CD14-positive monocyte (primary cell): ENCODE results near the gene SNX19. TPM values are rescaled to one million over a fixed set of nuclear protein-coding genes. Genes with fewer than 3 reads are reported as not detected.

Experiments used
- DNase-seq, 3 donors: peaks; one replicate each; pipeline ENCODE4 v3.0.0-alpha.2; 2011 to 2022
- H2AFZ ChIP-seq: 2 replicates; pipeline ENCODE4 v1.6.0; 2012; ENCODE audit warnings: mild to moderate bottlenecking, low read depth, low read length, inconsistent platforms; ENCODE audit not compliant: insufficient read depth, poor library complexity, severe bottlenecking
- H3K27ac ChIP-seq, 2 donors: 1 replicate in 1 of 2; 2 replicates in 1 of 2; pipeline ENCODE4 v1.5.1; 2012 to 2013; ENCODE audit warnings: low read length in 2 of 2, control low read depth in 1 of 2, inconsistent platforms in 1 of 2, low read depth in 1 of 2, mild to moderate bottlenecking in 1 of 2
- H3K27me3 ChIP-seq, 2 donors: one replicate each; pipeline versions ENCODE4 v1.6.0 to v1.6.1; 2011 to 2013; ENCODE audit warnings: low read length in 2 of 2; ENCODE audit not compliant: control insufficient read depth in 2 of 2, insufficient read depth in 2 of 2
- H3K36me3 ChIP-seq, 2 donors: replicated peaks in 1 of 2; 1 replicate in 1 of 2; 2 replicates in 1 of 2; pipeline versions ENCODE4 v1.5.1 to v1.6.1; 2012 to 2013; ENCODE audit warnings: low read length in 2 of 2, control low read depth in 1 of 2, inconsistent platforms in 1 of 2, mild to moderate bottlenecking in 1 of 2; ENCODE audit not compliant: insufficient read depth in 2 of 2, control insufficient read depth in 1 of 2
- H3K4me1 ChIP-seq, 2 donors: 1 replicate in 1 of 2; 2 replicates in 1 of 2; pipeline versions ENCODE4 v1.5.1 to v1.6.1; 2012 to 2013; ENCODE audit warnings: low read length in 2 of 2, control low read depth in 1 of 2, inconsistent platforms in 1 of 2, mild to moderate bottlenecking in 1 of 2, moderate library complexity in 1 of 2; ENCODE audit not compliant: insufficient read depth in 2 of 2, control insufficient read depth in 1 of 2
- H3K4me2 ChIP-seq: replicated peaks from 2 replicates; pipeline ENCODE3; 2012; ENCODE audit warnings: low read length, moderate library complexity, mild to moderate bottlenecking; ENCODE audit not compliant: poor library complexity, severe bottlenecking; ENCODE audit errors: extremely low read depth
- H3K4me3 ChIP-seq, 3 experiments: fragments of 200-600 bp in 1 of 3; sonication (generic) in 1 of 3; replicated peaks in 1 of 3; 1 replicate in 2 of 3; 2 replicates in 1 of 3; pipeline ENCODE4 v1.5.1; 2011 to 2013; ENCODE audit warnings: low read length in 3 of 3, mild to moderate bottlenecking in 3 of 3, control low read depth in 2 of 3, low read depth in 2 of 3, inconsistent platforms in 1 of 3, moderate library complexity in 1 of 3
- H3K79me2 ChIP-seq: 2 replicates; pipeline ENCODE4 v1.6.0; 2012; ENCODE audit warnings: mild to moderate bottlenecking, control low read depth, inconsistent platforms, low read length, moderate library complexity; ENCODE audit not compliant: insufficient read depth
- H3K9ac ChIP-seq: 2 replicates; pipeline ENCODE4 v1.6.0; 2017; ENCODE audit warnings: low read length, mild to moderate bottlenecking; ENCODE audit not compliant: insufficient read depth, poor library complexity, severe bottlenecking
- H3K9me3 ChIP-seq, 2 donors: replicated peaks in 1 of 2; 1 replicate in 1 of 2; 2 replicates in 1 of 2; pipeline versions ENCODE4 v1.5.1 to v1.6.1; 2012 to 2013; ENCODE audit warnings: low read length in 2 of 2, control low read depth in 1 of 2; ENCODE audit not compliant: control insufficient read depth in 1 of 2, insufficient read depth in 1 of 2
- H4K20me1 ChIP-seq: 2 replicates; pipeline ENCODE4 v1.6.0; 2012; ENCODE audit warnings: mild to moderate bottlenecking, low read length, control low read depth, moderate library complexity; ENCODE audit not compliant: insufficient read depth
- H3K27ac Mint-ChIP-seq, 7 donors: one replicate each; pipeline ENCODE4 v1.8.0; 2020; ENCODE audit warnings: mild to moderate bottlenecking in 7 of 7, mixed read lengths in 7 of 7, moderate library complexity in 6 of 7, inconsistent platforms in 2 of 7
- H3K27me3 Mint-ChIP-seq, 3 donors: one replicate each; pipeline ENCODE4 v1.8.0; 2021 to 2022; ENCODE audit warnings: low read depth in 3 of 3, mild to moderate bottlenecking in 3 of 3, mixed read lengths in 3 of 3, moderate library complexity in 3 of 3, inconsistent platforms in 1 of 3
- H3K36me3 Mint-ChIP-seq, 2 donors: one replicate each; pipeline ENCODE4 v1.8.0; 2020; ENCODE audit warnings: mixed read lengths in 2 of 2, inconsistent platforms in 1 of 2, mild to moderate bottlenecking in 1 of 2
- H3K4me1 Mint-ChIP-seq: one replicate; pipeline ENCODE4 v1.8.0; 2020; ENCODE audit warnings: mild to moderate bottlenecking, mixed read lengths
- H3K4me3 Mint-ChIP-seq, 2 donors: one replicate each; pipeline ENCODE4 v1.8.0; 2020; ENCODE audit warnings: mild to moderate bottlenecking in 2 of 2, mixed read lengths in 2 of 2, moderate library complexity in 1 of 2
- H3K9me3 Mint-ChIP-seq, 7 donors: one replicate each; pipeline ENCODE4 v1.8.0; 2020 to 2022; ENCODE audit warnings: mixed read lengths in 7 of 7, mild to moderate bottlenecking in 6 of 7, moderate library complexity in 6 of 7, inconsistent platforms in 2 of 7
- WGBS: methylation state at CpG from one replicate; pipeline ENCODE4 v1.1.5; 2013; ENCODE audit warnings: missing lambda C conversion rate; ENCODE audit not compliant: insufficient coverage; 5-methylcytosine and 5-hydroxymethylcytosine counted together
- intact Hi-C, 2 donors: fragments of 100-400 bp; cut with micrococcal nuclease; formaldehyde crosslinking; loops; one replicate each; pipeline versions ENCODE4 v1.15.0 to v1.15.1; 2023
- polyA plus RNA-seq, 3 donors: library from polyadenylated mRNA; depleted of rRNA in 1 of 3; unstranded in 2 of 3; stranded (reverse) in 1 of 3; fragments of 300-500 nt in 2 of 3; fragments of >200 nt in 1 of 3; fragmentation: Illumina TruSeq in 2 of 3; gene quantifications; 1 replicate in 2 of 3; 2 replicates in 1 of 3; pipeline ENCODE4 v1.2.3, GENCODE V29; 2012 to 2021
- TF ChIP-seq, protein P1 (sequence below): fragments of 200-600 bp; IDR thresholded peaks from one replicate; pipeline ENCODE4 v1.8.0; 2022; ENCODE audit warnings: antibody characterized with exemption, mild to moderate bottlenecking

The SNX19 gene
- polyA plus RNA-seq, 3 donors, result 13.6 to 23.3 (median 17.6) TPM

DNA sequence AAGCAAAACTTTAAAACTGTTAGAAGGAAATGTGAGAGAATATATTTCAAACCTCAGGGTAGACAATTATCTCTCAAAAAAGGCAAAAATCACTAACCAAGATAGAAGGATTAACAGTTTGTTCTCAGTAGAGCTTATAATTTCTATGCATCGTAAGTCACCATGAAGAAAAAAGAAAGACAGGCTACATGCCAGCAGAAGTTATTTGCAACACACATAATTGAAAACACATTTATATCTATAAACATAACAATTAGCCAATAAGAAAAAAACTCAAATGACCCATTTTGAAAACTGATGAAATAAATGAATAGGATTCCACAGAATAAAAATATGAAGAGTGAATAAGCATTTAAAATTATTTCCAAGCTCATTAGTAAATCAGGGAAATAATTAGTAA, 24.4 kb upstream of the SNX19 start:
- Histone ChIP-seq H3K79me2 (no peaks in the 10 kb centered on the region), H4K20me1 (no peaks in the 10 kb centered on the region), H3K4me1 (no peaks in the 10 kb centered on the region), H3K9ac (no peak overlapping the region), H3K27ac (no peak overlapping the region), H3K27me3 (no peaks in the 10 kb centered on the region), H3K36me3 (no peaks in the 10 kb centered on the region), H2AFZ (no peak overlapping the region), H3K9me3 (no peaks in the 10 kb centered on the region), H3K4me3 (no peak overlapping the region), H3K4me2 (no peak overlapping the region)
- TF ChIP-seq, protein P1, sequence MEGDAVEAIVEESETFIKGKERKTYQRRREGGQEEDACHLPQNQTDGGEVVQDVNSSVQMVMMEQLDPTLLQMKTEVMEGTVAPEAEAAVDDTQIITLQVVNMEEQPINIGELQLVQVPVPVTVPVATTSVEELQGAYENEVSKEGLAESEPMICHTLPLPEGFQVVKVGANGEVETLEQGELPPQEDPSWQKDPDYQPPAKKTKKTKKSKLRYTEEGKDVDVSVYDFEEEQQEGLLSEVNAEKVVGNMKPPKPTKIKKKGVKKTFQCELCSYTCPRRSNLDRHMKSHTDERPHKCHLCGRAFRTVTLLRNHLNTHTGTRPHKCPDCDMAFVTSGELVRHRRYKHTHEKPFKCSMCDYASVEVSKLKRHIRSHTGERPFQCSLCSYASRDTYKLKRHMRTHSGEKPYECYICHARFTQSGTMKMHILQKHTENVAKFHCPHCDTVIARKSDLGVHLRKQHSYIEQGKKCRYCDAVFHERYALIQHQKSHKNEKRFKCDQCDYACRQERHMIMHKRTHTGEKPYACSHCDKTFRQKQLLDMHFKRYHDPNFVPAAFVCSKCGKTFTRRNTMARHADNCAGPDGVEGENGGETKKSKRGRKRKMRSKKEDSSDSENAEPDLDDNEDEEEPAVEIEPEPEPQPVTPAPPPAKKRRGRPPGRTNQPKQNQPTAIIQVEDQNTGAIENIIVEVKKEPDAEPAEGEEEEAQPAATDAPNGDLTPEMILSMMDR, result no peak
- Mint-ChIP-seq H3K27ac (no peak overlapping the region), H3K27me3 (peaks cover 0 to 2% (median 0%) of the 10 kb centered on the region in 3 donors), H3K4me3 (no peak overlapping the region), H3K9me3 (no peaks in the 10 kb centered on the region), H3K36me3 (no peaks in the 10 kb centered on the region), H3K4me1 (no peaks in the 10 kb centered on the region)
- no peak for DNase-seq
- intact Hi-C loops, result no loop called here
- no CpG with 5 or more reads among the region's 1 CpG for WGBS

DNA sequence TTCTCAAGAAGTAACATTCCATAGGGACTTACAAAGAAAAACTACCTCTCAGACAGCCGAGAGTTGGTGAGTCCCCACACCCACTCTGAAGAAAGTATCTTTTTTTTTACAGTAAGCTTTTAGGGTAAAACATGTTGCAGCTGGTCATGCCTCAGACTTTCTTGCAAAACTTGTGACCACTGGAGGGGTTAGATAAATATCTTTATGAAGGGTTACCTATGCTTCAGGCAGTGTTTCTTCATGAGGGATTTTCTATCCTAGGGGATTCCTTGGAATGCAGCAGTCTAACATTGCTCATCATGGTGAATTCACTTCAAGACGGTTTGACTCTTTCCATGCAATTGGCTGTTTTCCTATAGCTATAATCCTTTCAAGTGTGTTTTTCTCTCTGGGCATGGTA, 20.8 kb upstream of the SNX19 start:
- Histone ChIP-seq H3K27me3 (no peaks in the 10 kb centered on the region), H3K4me1 (no peaks in the 10 kb centered on the region), H2AFZ (no peak overlapping the region), H3K9ac (no peak overlapping the region), H3K4me2 (no peak overlapping the region), H3K36me3 (no peaks in the 10 kb centered on the region), H4K20me1 (no peaks in the 10 kb centered on the region), H3K4me3 (no peak overlapping the region), H3K9me3 (no peaks in the 10 kb centered on the region), H3K79me2 (no peaks in the 10 kb centered on the region), H3K27ac (no peak overlapping the region)
- Mint-ChIP-seq H3K27ac (no peak overlapping the region), H3K4me3 (no peak overlapping the region), H3K27me3 (peaks cover 0 to 1% (median 0%) of the 10 kb centered on the region in 3 donors), H3K4me1 (no peaks in the 10 kb centered on the region), H3K9me3 (peaks cover 0 to 2% (median 0%) of the 10 kb centered on the region in 7 donors), H3K36me3 (no peaks in the 10 kb centered on the region)
- TF ChIP-seq, protein P1, result no peak
- no CpG with 5 or more reads among the region's 2 CpGs for WGBS
- no peak for DNase-seq
- intact Hi-C loops, result no loop called here
